Epithelial cell of proximal tubule (primary cell): Measurements from ENCODE around the gene EVA1A. TPM values are rescaled to one million over a fixed set of nuclear protein-coding genes. Genes with fewer than 3 reads are reported as not detected.

Source experiments
- DNase-seq: peaks from one replicate; pipeline ENCODE4 v3.0.0-alpha.2; 2011; ENCODE audit warnings: low read depth
- H3K4me3 ChIP-seq: 2 replicates; pipeline ENCODE4 v1.5.1; 2011; ENCODE audit warnings: low read depth, mild to moderate bottlenecking, low read length
- CTCF ChIP-seq: conservative IDR thresholded peaks from 2 replicates; pipeline ENCODE4 v1.5.1; 2012; ENCODE audit warnings: low read depth, mild to moderate bottlenecking, low read length
- total RNA-seq: library from RNA; depleted of rRNA; stranded (reverse); fragments of >200 nt; gene quantifications from 2 replicates; pipeline ENCODE4 v1.2.3, GENCODE V29; 2015

The EVA1A gene
- total RNA-seq, 1 donor from 2014 or later, result 67.0 TPM

- DNase-seq, result no peak
- TF ChIP-seq CTCF, result no peak
- no peak overlapping the region for H3K4me3 ChIP-seq
Measured at GRCh38 chr2:75506101-75506697, 54.5 kb downstream of the EVA1A start.

- no peak overlapping the region for H3K4me3 ChIP-seq
- DNase-seq, result no peak
- TF ChIP-seq CTCF, result no peak
Measured at GRCh38 chr2:75505012-75505411, 55.7 kb downstream of the EVA1A start.

GRCh38 chr2:75503048-75503607 lies 57.6 kb downstream of the EVA1A start:
- no peak for TF ChIP-seq CTCF
- DNase-seq, result no peak
- H3K4me3 ChIP-seq, result no peak overlapping the region

GRCh38 chr2:75500633-75501032 lies 60.1 kb downstream of the EVA1A start:
- no peak for TF ChIP-seq CTCF
- no peak overlapping the region for H3K4me3 ChIP-seq
- DNase-seq, result no peak

- no peak overlapping the region for H3K4me3 ChIP-seq
- TF ChIP-seq CTCF, result no peak
- DNase-seq, result no peak
Measured at GRCh38 chr2:75499534-75499933, 61.2 kb downstream of the EVA1A start.

- TF ChIP-seq CTCF, result no peak
- no peak overlapping the region for H3K4me3 ChIP-seq
- DNase-seq, result no peak
Measured at GRCh38 chr2:75498907-75499306, 61.8 kb downstream of the EVA1A start.

- no peak for TF ChIP-seq CTCF
- H3K4me3 ChIP-seq, result no peak overlapping the region
- DNase-seq, result no peak
Measured at GRCh38 chr2:75497256-75497655, 63.5 kb downstream of the EVA1A start.
